Endothelial cell of umbilical vein (primary cell): ENCODE results near the gene PTGES3. TPM values are rescaled to one million over a fixed set of nuclear protein-coding genes. Genes with fewer than 3 reads are reported as not detected.

Experiments used
- BruUV-seq: library from RNA; stranded (reverse); fragments of 400-500 nt; replicated peaks from 2 replicates; lab custom pipeline; 2021; lab: Mats Ljungman, UMichigan
- CTCF ChIA-PET: fragments of 300-600, 350-600 bp; sonication (Branson Sonifier 250); formaldehyde crosslinking; loops from one replicate; lab custom pipeline; 2021; ENCODE audit warnings: antibody characterized with exemption, inconsistent platforms; lab: Charles Lee
- POLR2A ChIA-PET: fragments of 300-600, 350-600 bp; sonication (Branson Sonifier 250); formaldehyde crosslinking; loops from one replicate; lab custom pipeline; 2021; ENCODE audit warnings: antibody characterized with exemption, inconsistent platforms; lab: Charles Lee
- DNase-seq: peaks from one replicate; pipeline ENCODE4 v3.0.0-alpha.2; 2011; ENCODE audit warnings: low read depth, low spot score
- FAIRE-seq: peaks from 2 replicates; lab custom pipeline; 2011; peaks lifted over from hg19 to GRCh38; lab: Jason Lieb, UNC
- H2AFZ ChIP-seq: 2 replicates; pipeline ENCODE4 v1.6.0; 2012; ENCODE audit warnings: low read depth, low read length, control low read depth, inconsistent platforms
- H3K27ac ChIP-seq: 2 replicates; pipeline ENCODE4 v1.5.1; 2011; ENCODE audit warnings: low read depth, mild to moderate bottlenecking, control low read depth, low read length, moderate library complexity; ENCODE audit not compliant: insufficient read depth
- H3K27me3 ChIP-seq, 2 experiments: 2 replicates each; pipeline versions ENCODE4 v1.6.0 to v1.6.1; 2011; ENCODE audit warnings: low read length in 2 of 2, mixed read lengths in 1 of 2; ENCODE audit not compliant: control insufficient read depth in 2 of 2, insufficient read depth in 2 of 2
- H3K36me3 ChIP-seq, 2 experiments: 2 replicates in 1 of 2; 3 replicates in 1 of 2; pipeline ENCODE4 v1.5.1; 2011; ENCODE audit warnings: low read length in 2 of 2, mild to moderate bottlenecking in 1 of 2, moderate library complexity in 1 of 2; ENCODE audit not compliant: control insufficient read depth in 2 of 2, insufficient read depth in 2 of 2; ENCODE audit errors: extremely low read depth in 1 of 2
- H3K4me1 ChIP-seq: 3 replicates; pipeline ENCODE4 v1.5.1; 2011; ENCODE audit warnings: mild to moderate bottlenecking, low read length; ENCODE audit not compliant: control insufficient read depth, insufficient read depth; ENCODE audit errors: extremely low read depth
- H3K4me2 ChIP-seq: 2 replicates; pipeline ENCODE4 v1.6.1; 2011; ENCODE audit warnings: low read length, control low read depth, mixed read lengths; ENCODE audit not compliant: insufficient read depth
- H3K4me3 ChIP-seq, 3 experiments: fragments of 200-600 bp in 1 of 3; sonication (generic), shearing (Covaris generic) in 1 of 3; replicated peaks in 1 of 3; 2 replicates each; pipeline ENCODE4 v1.5.1; 2011 to 2016; ENCODE audit warnings: control low read depth in 3 of 3, low read length in 3 of 3, mild to moderate bottlenecking in 2 of 3, inconsistent platforms in 1 of 3, low read depth in 1 of 3, moderate library complexity in 1 of 3; ENCODE audit not compliant: insufficient read depth in 1 of 3
- H3K79me2 ChIP-seq: 2 replicates; pipeline ENCODE4 v1.6.0; 2012; ENCODE audit warnings: low read length, inconsistent platforms; ENCODE audit not compliant: control insufficient read depth, insufficient read depth
- H3K9ac ChIP-seq: replicated peaks from 2 replicates; pipeline ENCODE3; 2011; ENCODE audit warnings: low read length, control low read depth; ENCODE audit not compliant: insufficient read depth; ENCODE audit errors: extremely low read depth
- H3K9me1 ChIP-seq: replicated peaks from 3 replicates; pipeline ENCODE4 v1.6.0; 2011; ENCODE audit warnings: mild to moderate bottlenecking, low read length; ENCODE audit not compliant: control insufficient read depth, insufficient read depth; ENCODE audit errors: extremely low read depth
- H3K9me3 ChIP-seq: replicated peaks from 2 replicates; pipeline ENCODE4 v1.5.1; 2012; ENCODE audit warnings: low read length, inconsistent platforms; ENCODE audit not compliant: control insufficient read depth, insufficient read depth
- H4K20me1 ChIP-seq: replicated peaks from 2 replicates; pipeline ENCODE3; 2011; ENCODE audit warnings: mild to moderate bottlenecking, low read length; ENCODE audit not compliant: control insufficient read depth, insufficient read depth; ENCODE audit errors: extremely low read depth
- EZH2 ChIP-seq: IDR thresholded peaks from 2 replicates; pipeline ENCODE4 v1.6.1; 2012; ENCODE audit warnings: borderline replicate concordance, low read depth, mild to moderate bottlenecking, moderate library complexity, low read length, inconsistent platforms; ENCODE audit not compliant: severe bottlenecking
- FOS ChIP-seq: IDR thresholded peaks from 2 replicates; pipeline ENCODE4 v1.6.1; 2011; ENCODE audit warnings: mild to moderate bottlenecking, low read length, moderate library complexity, borderline replicate concordance; ENCODE audit not compliant: insufficient read depth
- GATA2 ChIP-seq: IDR thresholded peaks from 2 replicates; pipeline ENCODE4 v1.7.0; 2011; ENCODE audit warnings: low read depth, mild to moderate bottlenecking, moderate library complexity, mixed read lengths, low read length; ENCODE audit not compliant: insufficient read length, insufficient read depth
- JUN ChIP-seq: IDR thresholded peaks from 2 replicates; pipeline ENCODE4 v1.6.1; 2011; ENCODE audit warnings: borderline replicate concordance, low read depth; ENCODE audit not compliant: insufficient read length, insufficient read depth
- MYC ChIP-seq: IDR thresholded peaks from one replicate; pipeline ENCODE4 v1.6.1; 2011; ENCODE audit warnings: mild to moderate bottlenecking, low read depth, low read length
- POLR2A ChIP-seq: IDR thresholded peaks from 2 replicates; pipeline ENCODE4 v1.6.1; 2012; ENCODE audit warnings: low read depth, mild to moderate bottlenecking, control low read depth, low read length
- POLR2AphosphoS5 ChIP-seq: IDR thresholded peaks from 2 replicates; pipeline ENCODE4 v1.6.1; 2012; ENCODE audit warnings: low read depth, mild to moderate bottlenecking, control low read depth, low read length, moderate library complexity; ENCODE audit not compliant: insufficient read depth
- dilution Hi-C: fragments of 300-500 bp; cut with MboI; formaldehyde crosslinking; loops from one replicate; pipeline ENCODE4 v1.15.0; 2019; ENCODE audit warnings: low sequenced_read_pairs; ENCODE audit not compliant: extremely low pct_ligation_motif_present
- intact Hi-C: fragments of 100-400 bp; cut with micrococcal nuclease; formaldehyde crosslinking; loops from one replicate; pipeline ENCODE4 v1.10.0; 2022
- polyA plus RNA-seq, 4 experiments: library from polyadenylated mRNA; depleted of rRNA in 3 of 4; stranded (reverse) in 3 of 4; unstranded in 1 of 4; fragments of >200 nt; gene quantifications; 2 replicates each; pipeline versions ENCODE4 v1.2.1 to v1.2.3, GENCODE V29; 2011 to 2012; ENCODE audit warnings: missing spikeins in 1 of 4
- total RNA-seq: library from RNA; stranded (reverse); gene quantifications from 2 replicates; pipeline ENCODE4 v1.2.3, GENCODE V29; 2021
- TF ChIP-seq, protein P1 (sequence below): IDR thresholded peaks from 2 replicates; pipeline ENCODE4 v1.6.1; 2011; ENCODE audit not compliant: insufficient read depth, insufficient read length
- TF ChIP-seq, protein P2 (sequence below), 2 donors: IDR thresholded peaks; 1 replicate in 1 of 2; 2 replicates in 1 of 2; pipeline ENCODE4 v1.5.1; 2011; ENCODE audit warnings: low read length in 2 of 2, mild to moderate bottlenecking in 2 of 2, moderate library complexity in 2 of 2, control low read depth in 1 of 2, inconsistent platforms in 1 of 2, low read depth in 1 of 2; ENCODE audit not compliant: insufficient read depth in 1 of 2; ENCODE audit errors: extremely low read depth in 1 of 2

Gene PTGES3
- total and polyA plus RNA-seq, 2 donors (not counting 3 experiments of a cell fraction or from before 2014, with no cell fraction given), result 48.5 to 278 TPM

DNA sequence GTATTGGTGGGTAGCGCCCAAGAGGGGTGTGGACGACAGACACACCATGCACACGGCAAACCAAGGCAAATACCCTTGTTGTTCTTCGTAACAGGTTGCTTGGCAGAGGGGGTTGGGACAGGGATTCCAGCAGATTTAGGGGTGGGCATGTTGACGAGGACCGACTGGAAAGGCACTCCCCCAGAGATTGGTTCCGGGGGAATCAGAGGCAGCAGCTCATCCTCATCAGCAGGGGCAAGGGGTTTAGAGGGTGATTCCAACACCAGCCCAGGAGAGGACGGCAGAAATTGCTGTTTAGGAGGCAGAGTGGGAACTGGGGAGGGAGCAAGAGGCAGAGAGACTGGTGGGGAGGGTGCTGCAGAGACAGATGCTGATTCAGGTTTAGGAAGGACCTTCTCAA, 27.7 kb upstream of the PTGES3 start:
- no peak overlapping the region for H2AFZ ChIP-seq
- peaks cover 2% of the 10 kb centered on the region for H4K20me1 ChIP-seq
- intact Hi-C loops, result no loop called here
- H3K9me1 ChIP-seq, result no peaks in the 10 kb centered on the region
- no peak overlapping the region for H3K4me2 ChIP-seq
- peaks cover 58% of the 10 kb centered on the region for H3K79me2 ChIP-seq
- H3K27me3 ChIP-seq, result no peaks in the 10 kb centered on the region
- no peak overlapping the region for H3K9ac ChIP-seq
- no peak for FAIRE-seq
- no peak overlapping the region for H3K27ac ChIP-seq
- dilution Hi-C loops, result no loop called here
- H3K4me1 ChIP-seq, result peaks cover 4% of the 10 kb centered on the region
- TF ChIP-seq EZH2, result no peak
- TF ChIP-seq POLR2A, result no peak
- TF ChIP-seq JUN, result no peak
- TF ChIP-seq FOS, result no peak
- no peak for TF ChIP-seq GATA2
- TF ChIP-seq, protein P1, sequence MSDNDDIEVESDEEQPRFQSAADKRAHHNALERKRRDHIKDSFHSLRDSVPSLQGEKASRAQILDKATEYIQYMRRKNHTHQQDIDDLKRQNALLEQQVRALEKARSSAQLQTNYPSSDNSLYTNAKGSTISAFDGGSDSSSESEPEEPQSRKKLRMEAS, result no peak
- no peak for TF ChIP-seq MYC
- TF ChIP-seq POLR2AphosphoS5, result no peak
- TF ChIP-seq, protein P2, sequence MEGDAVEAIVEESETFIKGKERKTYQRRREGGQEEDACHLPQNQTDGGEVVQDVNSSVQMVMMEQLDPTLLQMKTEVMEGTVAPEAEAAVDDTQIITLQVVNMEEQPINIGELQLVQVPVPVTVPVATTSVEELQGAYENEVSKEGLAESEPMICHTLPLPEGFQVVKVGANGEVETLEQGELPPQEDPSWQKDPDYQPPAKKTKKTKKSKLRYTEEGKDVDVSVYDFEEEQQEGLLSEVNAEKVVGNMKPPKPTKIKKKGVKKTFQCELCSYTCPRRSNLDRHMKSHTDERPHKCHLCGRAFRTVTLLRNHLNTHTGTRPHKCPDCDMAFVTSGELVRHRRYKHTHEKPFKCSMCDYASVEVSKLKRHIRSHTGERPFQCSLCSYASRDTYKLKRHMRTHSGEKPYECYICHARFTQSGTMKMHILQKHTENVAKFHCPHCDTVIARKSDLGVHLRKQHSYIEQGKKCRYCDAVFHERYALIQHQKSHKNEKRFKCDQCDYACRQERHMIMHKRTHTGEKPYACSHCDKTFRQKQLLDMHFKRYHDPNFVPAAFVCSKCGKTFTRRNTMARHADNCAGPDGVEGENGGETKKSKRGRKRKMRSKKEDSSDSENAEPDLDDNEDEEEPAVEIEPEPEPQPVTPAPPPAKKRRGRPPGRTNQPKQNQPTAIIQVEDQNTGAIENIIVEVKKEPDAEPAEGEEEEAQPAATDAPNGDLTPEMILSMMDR (IDR thresholded peaks at IDR 0.05; ENCODE audit: extremely low read depth in 1 of 2, insufficient read depth in 1 of 2, low read depth in 1 of 2, low read length in 2 of 2), result no peak
- ChIA-PET CTCF (no interaction called here), POLR2A (interaction anchor here (2.1 kb wide), 1 partner anchor 10 kb away, joined by 8 read pairs; the partner anchor contains the start of gene NACA)
- no peak for DNase-seq
- no TSS peak for BruUV-seq
- H3K4me3 ChIP-seq, result no peak overlapping the region
- H3K9me3 ChIP-seq, result no peaks in the 10 kb centered on the region
- peaks cover 30 to 38% of the 10 kb centered on the region in 2 experiments for H3K36me3 ChIP-seq
